Gastroesophageal sphincter (tissue), 3 donors: ENCODE results near the gene PDK1.

Experiments used
- POLR2A ChIP-seq, 2 donors: fragments of 450-650 bp; IDR thresholded peaks; one replicate each; pipeline ENCODE4 v1.6.1; 2017; ENCODE audit warnings: antibody characterized with exemption in 2 of 2, mild to moderate bottlenecking in 2 of 2, moderate library complexity in 1 of 2
- POLR2AphosphoS5 ChIP-seq: sonication (generic); formaldehyde crosslinking; IDR thresholded peaks from one replicate; pipeline ENCODE4 v1.6.1; 2017; ENCODE audit warnings: antibody characterized with exemption
- TF ChIP-seq, protein P1 (sequence below), 4 experiments: fragments of 200-600 bp in 2 of 4; fragments of 450-650 bp in 2 of 4; sonication (generic) in 1 of 4; IDR thresholded peaks; one replicate each; pipeline ENCODE4 v1.5.1; 2017 to 2019; ENCODE audit warnings: antibody characterized with exemption in 4 of 4, mild to moderate bottlenecking in 2 of 4, moderate library complexity in 2 of 4

DNA sequence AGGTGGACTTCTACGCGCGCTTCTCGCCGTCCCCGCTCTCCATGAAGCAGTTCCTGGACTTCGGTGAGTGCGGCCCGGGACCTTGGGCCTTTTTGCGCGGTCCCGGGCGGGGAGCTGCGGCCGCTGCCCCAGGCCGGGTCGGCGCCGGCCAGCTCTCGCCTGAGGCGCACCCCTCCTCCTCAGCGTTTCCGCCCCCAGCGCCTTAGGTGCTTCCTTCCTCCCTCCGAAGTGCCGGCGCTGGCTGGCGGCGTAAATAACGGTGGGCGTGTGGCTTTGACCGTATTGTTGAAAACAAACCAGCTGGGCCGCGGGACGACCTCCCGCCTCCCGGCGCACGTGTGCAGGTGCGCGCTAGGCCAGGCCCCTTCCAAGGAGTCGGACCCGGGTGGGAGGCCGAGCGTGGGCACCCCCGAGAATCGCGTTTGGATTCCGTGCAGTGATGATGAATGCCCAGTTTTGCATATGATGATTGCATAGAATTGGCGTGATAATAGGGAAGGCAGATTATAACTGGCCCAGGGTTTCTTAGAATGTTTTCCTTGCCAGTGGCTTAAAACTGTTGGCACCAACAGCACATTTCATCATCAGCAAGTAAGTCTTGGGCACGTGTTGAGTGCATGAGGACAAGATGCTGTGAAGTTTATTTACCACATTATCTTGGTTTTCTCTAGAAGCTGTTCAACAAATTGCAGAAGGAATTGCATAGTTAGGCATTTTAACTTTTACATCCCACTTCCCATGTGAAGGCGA is 569 bp downstream of the PDK1 start:
- TF ChIP-seq, protein P1, sequence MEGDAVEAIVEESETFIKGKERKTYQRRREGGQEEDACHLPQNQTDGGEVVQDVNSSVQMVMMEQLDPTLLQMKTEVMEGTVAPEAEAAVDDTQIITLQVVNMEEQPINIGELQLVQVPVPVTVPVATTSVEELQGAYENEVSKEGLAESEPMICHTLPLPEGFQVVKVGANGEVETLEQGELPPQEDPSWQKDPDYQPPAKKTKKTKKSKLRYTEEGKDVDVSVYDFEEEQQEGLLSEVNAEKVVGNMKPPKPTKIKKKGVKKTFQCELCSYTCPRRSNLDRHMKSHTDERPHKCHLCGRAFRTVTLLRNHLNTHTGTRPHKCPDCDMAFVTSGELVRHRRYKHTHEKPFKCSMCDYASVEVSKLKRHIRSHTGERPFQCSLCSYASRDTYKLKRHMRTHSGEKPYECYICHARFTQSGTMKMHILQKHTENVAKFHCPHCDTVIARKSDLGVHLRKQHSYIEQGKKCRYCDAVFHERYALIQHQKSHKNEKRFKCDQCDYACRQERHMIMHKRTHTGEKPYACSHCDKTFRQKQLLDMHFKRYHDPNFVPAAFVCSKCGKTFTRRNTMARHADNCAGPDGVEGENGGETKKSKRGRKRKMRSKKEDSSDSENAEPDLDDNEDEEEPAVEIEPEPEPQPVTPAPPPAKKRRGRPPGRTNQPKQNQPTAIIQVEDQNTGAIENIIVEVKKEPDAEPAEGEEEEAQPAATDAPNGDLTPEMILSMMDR (IDR thresholded peaks at IDR 0.05), result no peak
- TF ChIP-seq POLR2AphosphoS5 (peak; percentile 43), POLR2A (IDR thresholded peaks at IDR 0.05) (no peak)
